Brain microvascular endothelial cell (primary cell): ENCODE measurements around the gene TMEM164.

Experiments used
- DNase-seq: peaks from one replicate; pipeline ENCODE4 v3.0.0-alpha.2; 2020
- H3K27ac ChIP-seq: fragments of 250-450 bp; sonication (Bioruptor Pico); 2 replicates; pipeline ENCODE4 v1.5.1; 2020; ENCODE audit warnings: mild to moderate bottlenecking, moderate library complexity
- H3K27me3 ChIP-seq: fragments of 250-450 bp; sonication (Bioruptor Pico); replicated peaks from 2 replicates; pipeline ENCODE4 v1.5.1; 2020; ENCODE audit warnings: mild to moderate bottlenecking
- H3K36me3 ChIP-seq: fragments of 250-450 bp; sonication (Bioruptor Pico); replicated peaks from 2 replicates; pipeline ENCODE4 v1.5.1; 2020; ENCODE audit warnings: mild to moderate bottlenecking
- H3K4me3 ChIP-seq: 2 replicates; pipeline ENCODE4 v1.5.1; 2011; ENCODE audit warnings: low read depth, mild to moderate bottlenecking, control low read depth, low read length, moderate library complexity
- in situ Hi-C: cut with HindIII; loops from 2 replicates; pipeline ENCODE4 v1.10.0; 2017; ENCODE audit warnings: low sequenced_read_pairs, low pct_ligation_motif_present
- TF ChIP-seq, protein P1 (sequence below): IDR thresholded peaks from 2 replicates; pipeline ENCODE4 v1.5.1; 2011; ENCODE audit warnings: low read depth, mild to moderate bottlenecking, moderate library complexity, low read length, control low read depth, inconsistent platforms; ENCODE audit errors: missing control alignments

TMEM164 gene

GRCh38 chrX:110171442-110171841 lies 168.5 kb downstream of the TMEM164 start:
- Histone ChIP-seq H3K27me3 (no peaks in the 10 kb centered on the region), H3K36me3 (no peaks in the 10 kb centered on the region), H3K27ac (no peak overlapping the region), H3K4me3 (no peak overlapping the region)
- in situ Hi-C loops, result loop anchor here (25.0 kb wide), 1 partner anchor 241 kb away; no protein-coding TSS in a partner anchor
- DNase-seq, result no peak
- TF ChIP-seq, protein P1, sequence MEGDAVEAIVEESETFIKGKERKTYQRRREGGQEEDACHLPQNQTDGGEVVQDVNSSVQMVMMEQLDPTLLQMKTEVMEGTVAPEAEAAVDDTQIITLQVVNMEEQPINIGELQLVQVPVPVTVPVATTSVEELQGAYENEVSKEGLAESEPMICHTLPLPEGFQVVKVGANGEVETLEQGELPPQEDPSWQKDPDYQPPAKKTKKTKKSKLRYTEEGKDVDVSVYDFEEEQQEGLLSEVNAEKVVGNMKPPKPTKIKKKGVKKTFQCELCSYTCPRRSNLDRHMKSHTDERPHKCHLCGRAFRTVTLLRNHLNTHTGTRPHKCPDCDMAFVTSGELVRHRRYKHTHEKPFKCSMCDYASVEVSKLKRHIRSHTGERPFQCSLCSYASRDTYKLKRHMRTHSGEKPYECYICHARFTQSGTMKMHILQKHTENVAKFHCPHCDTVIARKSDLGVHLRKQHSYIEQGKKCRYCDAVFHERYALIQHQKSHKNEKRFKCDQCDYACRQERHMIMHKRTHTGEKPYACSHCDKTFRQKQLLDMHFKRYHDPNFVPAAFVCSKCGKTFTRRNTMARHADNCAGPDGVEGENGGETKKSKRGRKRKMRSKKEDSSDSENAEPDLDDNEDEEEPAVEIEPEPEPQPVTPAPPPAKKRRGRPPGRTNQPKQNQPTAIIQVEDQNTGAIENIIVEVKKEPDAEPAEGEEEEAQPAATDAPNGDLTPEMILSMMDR, result no peak

DNA sequence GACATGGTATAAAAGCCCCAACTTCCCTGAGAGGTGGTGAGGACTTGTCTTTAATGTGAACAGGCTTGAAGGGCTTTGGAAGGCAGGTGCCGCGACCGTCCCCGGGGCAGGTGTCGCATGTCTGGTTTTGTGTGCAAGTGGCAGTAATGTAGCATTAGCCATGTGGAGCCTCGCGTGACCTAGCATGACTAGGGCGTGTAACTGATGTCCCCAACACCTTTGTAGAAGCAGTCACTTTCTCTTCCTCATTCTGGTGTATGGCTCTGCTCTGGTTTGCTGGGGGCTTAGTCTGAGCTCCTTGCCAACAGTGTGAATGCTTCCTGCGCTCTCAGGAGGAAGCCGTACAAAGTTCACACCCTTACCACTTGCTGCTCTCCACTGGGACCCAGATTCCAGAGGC lies 169.3 kb downstream of the TMEM164 start:
- H3K4me3 ChIP-seq, result no peak overlapping the region
- H3K27ac ChIP-seq, result no peak overlapping the region
- no peaks in the 10 kb centered on the region for H3K27me3 ChIP-seq
- H3K36me3 ChIP-seq, result no peaks in the 10 kb centered on the region
- TF ChIP-seq, protein P1, result no peak
- DNase-seq, result no peak
- in situ Hi-C loops, result loop anchor here (25.0 kb wide), 1 partner anchor 240 kb away; no protein-coding TSS in a partner anchor

DNA sequence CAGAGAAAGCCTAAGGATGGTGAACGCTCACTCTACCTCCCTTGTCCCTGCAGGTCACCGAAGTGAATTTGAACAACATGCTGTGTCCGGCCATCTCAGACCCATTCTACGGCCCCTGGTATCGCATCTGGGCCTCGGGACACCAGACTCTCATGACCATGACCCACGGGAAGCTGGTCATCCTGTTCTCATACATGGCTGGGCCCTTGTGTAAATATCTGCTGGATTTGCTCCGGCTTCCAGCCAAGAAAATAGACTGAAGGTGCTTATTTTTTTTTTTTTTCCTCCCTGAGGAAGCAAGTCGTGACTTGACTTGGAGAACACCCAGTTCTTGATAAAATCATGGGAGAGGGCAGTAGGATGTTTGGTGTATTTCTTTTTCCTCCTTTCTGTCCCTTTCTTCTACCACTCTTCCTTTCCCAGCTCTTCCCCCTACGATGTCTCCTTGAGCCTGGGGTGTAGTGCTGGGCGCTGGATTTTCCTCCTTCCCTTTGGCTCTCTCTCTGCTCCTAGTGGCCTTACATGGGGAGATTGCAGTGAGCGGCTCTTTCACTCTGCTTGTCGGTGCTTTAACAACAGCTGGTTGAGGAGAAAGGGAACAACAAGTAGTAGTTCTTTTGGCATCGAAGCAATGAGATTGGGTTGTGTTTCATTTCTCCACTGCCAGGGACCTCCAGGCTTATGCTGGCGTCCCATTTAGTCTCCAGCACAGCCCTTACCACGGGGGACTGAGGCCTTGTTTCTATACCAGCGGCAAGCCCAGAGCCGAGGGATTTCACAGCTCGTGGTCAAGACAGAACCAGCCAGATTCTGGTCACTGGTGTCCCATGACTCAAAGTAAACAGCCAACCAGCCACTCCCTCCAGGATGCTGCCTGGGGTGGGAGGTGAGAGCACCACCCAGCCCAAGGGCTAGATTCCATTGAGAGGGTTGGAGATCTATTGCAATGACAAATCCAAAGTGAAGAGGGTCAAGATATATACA lies 170.6 kb downstream of the TMEM164 start:
- no peak overlapping the region for H3K4me3 ChIP-seq
- TF ChIP-seq, protein P1, result no peak
- peak overlapping the region; percentile 20 for H3K27ac ChIP-seq
- H3K27me3 ChIP-seq, result no peaks in the 10 kb centered on the region
- in situ Hi-C loops, result loop anchor here (25.0 kb wide), 1 partner anchor 239 kb away; no protein-coding TSS in a partner anchor
- H3K36me3 ChIP-seq, result no peaks in the 10 kb centered on the region
- no peak for DNase-seq

- no peaks in the 10 kb centered on the region for H3K27me3 ChIP-seq
- H3K4me3 ChIP-seq, result no peak overlapping the region
- DNase-seq, result no peak
- H3K36me3 ChIP-seq, result no peaks in the 10 kb centered on the region
- in situ Hi-C loops, result no loop called here
- TF ChIP-seq, protein P1, result no peak
- no peak overlapping the region for H3K27ac ChIP-seq
These were observed 172.2 kb downstream of the TMEM164 start for GRCh38 chrX:110175146-110175545.

DNA sequence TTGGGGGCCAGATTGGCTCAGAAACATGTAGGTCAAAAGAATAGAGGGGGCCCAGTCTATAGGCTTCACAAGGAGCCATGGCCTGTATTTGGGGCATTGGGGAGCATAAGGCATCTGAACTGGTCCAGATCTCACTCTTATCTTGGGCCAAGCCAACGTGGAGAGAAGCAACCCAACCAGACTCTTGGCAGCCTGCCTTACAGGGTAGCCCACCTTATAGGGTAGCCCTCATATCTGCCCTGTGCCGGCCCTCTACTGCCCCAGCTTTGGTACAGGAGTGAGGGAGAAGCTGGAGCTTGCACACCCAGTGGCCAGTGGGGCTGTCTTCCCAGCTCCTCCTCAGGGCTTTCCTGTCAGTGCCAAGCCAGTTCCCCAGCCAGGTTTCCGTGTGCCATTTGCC lies 172.8 kb downstream of the TMEM164 start:
- DNase-seq, result no peak
- H3K27ac ChIP-seq, result no peak overlapping the region
- TF ChIP-seq, protein P1, result no peak
- H3K27me3 ChIP-seq, result no peaks in the 10 kb centered on the region
- in situ Hi-C loops, result no loop called here
- no peak overlapping the region for H3K4me3 ChIP-seq
- H3K36me3 ChIP-seq, result no peaks in the 10 kb centered on the region
